Caco-2 (cell line): ENCODE data around the gene ADM2. TPM values are rescaled to one million over a fixed set of nuclear protein-coding genes. Genes with fewer than 3 reads are reported as not detected.

Experiments
- BruUV-seq: library from RNA; stranded (reverse); fragments of 400-500 nt; replicated peaks from 2 replicates; lab custom pipeline; 2021; lab: Mats Ljungman, UMichigan
- CTCF ChIA-PET: fragments of 300-600 bp; sonication (Branson Sonifier 250); formaldehyde crosslinking; loops from one replicate; lab custom pipeline; 2022; ENCODE audit warnings: antibody characterized with exemption; lab: Charles Lee
- POLR2A ChIA-PET: fragments of 300-600 bp; sonication (Branson Sonifier 250); formaldehyde crosslinking; loops from one replicate; lab custom pipeline; 2022; ENCODE audit warnings: antibody characterized with exemption; lab: Charles Lee
- DNase-seq, 2 experiments: peaks; one replicate each; pipeline versions ENCODE4 v3.0.0 to v3.0.0-alpha.2; 2020 to 2022
- H3K27me3 ChIP-seq: replicated peaks from 2 replicates; pipeline ENCODE4 v1.6.0; 2011; ENCODE audit warnings: low read length; ENCODE audit not compliant: control insufficient read depth, insufficient read depth
- H3K36me3 ChIP-seq: 2 replicates; pipeline ENCODE4 v1.5.1; 2011; ENCODE audit warnings: low read length; ENCODE audit not compliant: control insufficient read depth, insufficient read depth
- H3K4me1 ChIP-seq: fragments of 250-450 bp; sonication (Bioruptor Pico); 2 replicates; pipeline ENCODE4 v1.5.1; 2020; ENCODE audit warnings: mild to moderate bottlenecking
- H3K4me3 ChIP-seq: 2 replicates; pipeline ENCODE4 v1.5.1; 2011; ENCODE audit warnings: low read depth, mild to moderate bottlenecking, control low read depth, low read length
- H3K9me3 ChIP-seq: fragments of 250-450 bp; sonication (Bioruptor Pico); 2 replicates; pipeline ENCODE4 v1.5.1; 2020; ENCODE audit warnings: mild to moderate bottlenecking, moderate library complexity
- H3K27ac Mint-ChIP-seq: one replicate; pipeline ENCODE4 v1.8.0; 2022; ENCODE audit warnings: mixed read lengths; ENCODE audit not compliant: unreplicated experiment
- H3K27me3 Mint-ChIP-seq: one replicate; pipeline ENCODE4 v1.8.0; 2022; ENCODE audit warnings: mixed read lengths; ENCODE audit not compliant: insufficient read depth, unreplicated experiment
- H3K36me3 Mint-ChIP-seq: one replicate; pipeline ENCODE4 v1.8.0; 2022; ENCODE audit warnings: mild to moderate bottlenecking, mixed read lengths; ENCODE audit not compliant: insufficient read depth, unreplicated experiment
- H3K4me1 Mint-ChIP-seq: one replicate; pipeline ENCODE4 v1.8.0; 2022; ENCODE audit warnings: low read depth, mixed read lengths; ENCODE audit not compliant: unreplicated experiment
- H3K4me3 Mint-ChIP-seq: one replicate; pipeline ENCODE4 v1.8.0; 2022; ENCODE audit warnings: mild to moderate bottlenecking, moderate library complexity, mixed read lengths; ENCODE audit not compliant: unreplicated experiment
- H3K9me3 Mint-ChIP-seq: one replicate; pipeline ENCODE4 v1.8.0; 2022; ENCODE audit warnings: mixed read lengths; ENCODE audit not compliant: unreplicated experiment
- CTCF ChIP-seq, 2 experiments: fragments of 200-600 bp in 1 of 2; IDR thresholded peaks; 1 replicate in 1 of 2; 2 replicates in 1 of 2; pipeline versions ENCODE4 v1.5.1 to v1.8.0; 2011 to 2022; ENCODE audit warnings: antibody characterized with exemption in 1 of 2, control low read depth in 1 of 2, inconsistent platforms in 1 of 2, low read depth in 1 of 2, low read length in 1 of 2, mild to moderate bottlenecking in 1 of 2, moderate library complexity in 1 of 2; ENCODE audit not compliant: insufficient read depth in 1 of 2, severe bottlenecking in 1 of 2, unreplicated experiment in 1 of 2
- intact Hi-C: fragments of 100-400 bp; cut with micrococcal nuclease; formaldehyde crosslinking; loops from one replicate; pipeline ENCODE4 v1.10.0; 2022; ENCODE audit not compliant: unreplicated experiment
- total RNA-seq: library from RNA; stranded (reverse); gene quantifications from 2 replicates; pipeline ENCODE4 v1.2.3, GENCODE V29; 2022

ADM2 gene
- total RNA-seq, 1 experiment from 2014 or later = 30.5 TPM

- CTCF ChIA-PET = no interaction called here
- peak overlapping the region; percentile 22 for H3K27ac Mint-ChIP-seq
- H3K9me3 ChIP-seq = no peaks in the 10 kb centered on the region
- peaks cover 90% of the 10 kb centered on the region for H3K36me3 Mint-ChIP-seq
- DNase-seq = no peak
- H3K9me3 Mint-ChIP-seq = no peaks in the 10 kb centered on the region
- H3K27me3 Mint-ChIP-seq = no peaks in the 10 kb centered on the region
- no peak for TF ChIP-seq CTCF (IDR thresholded peaks at IDR 0.05; ENCODE audit: insufficient read depth in 1 of 2, low read depth in 1 of 2, low read length in 1 of 2, severe bottlenecking in 1 of 2, unreplicated experiment in 1 of 2)
- H3K4me3 ChIP-seq = no peak overlapping the region
- POLR2A ChIA-PET = no interaction called here
- H3K36me3 ChIP-seq = no peaks in the 10 kb centered on the region
- no TSS peak for BruUV-seq
- H3K4me1 Mint-ChIP-seq = no peaks in the 10 kb centered on the region
- no peaks in the 10 kb centered on the region for H3K4me1 ChIP-seq
- H3K27me3 ChIP-seq = no peaks in the 10 kb centered on the region
- intact Hi-C loops = no loop called here
- H3K4me3 Mint-ChIP-seq = no peak overlapping the region
Observed at GRCh38 chr22:50447576-50448551, 33.5 kb upstream of the ADM2 start.

GRCh38 chr22:50452649-50453048, 28.7 kb upstream of the ADM2 start:
- TF ChIP-seq CTCF (IDR thresholded peaks at IDR 0.05; ENCODE audit: insufficient read depth in 1 of 2, low read depth in 1 of 2, low read length in 1 of 2, severe bottlenecking in 1 of 2, unreplicated experiment in 1 of 2) = no peak
- CTCF ChIA-PET = interaction anchor here (0.8 kb wide), 1 partner anchor 45 kb away, joined by 3 read pairs; no protein-coding TSS in a partner anchor
- Histone ChIP-seq H3K27me3 (no peaks in the 10 kb centered on the region), H3K36me3 (no peaks in the 10 kb centered on the region; the same call in 1 of the 2 replicates), H3K9me3 (no peaks in the 10 kb centered on the region), H3K4me1 (no peaks in the 10 kb centered on the region), H3K4me3 (no peak overlapping the region)
- Mint-ChIP-seq H3K27ac (no peak overlapping the region), H3K4me1 (no peaks in the 10 kb centered on the region), H3K27me3 (no peaks in the 10 kb centered on the region), H3K9me3 (no peaks in the 10 kb centered on the region), H3K4me3 (no peak overlapping the region), H3K36me3 (peaks cover 77% of the 10 kb centered on the region)
- POLR2A ChIA-PET = interaction anchor here (0.6 kb wide), 1 partner anchor 246 kb away, joined by 3 read pairs; no protein-coding TSS in a partner anchor
- no TSS peak for BruUV-seq
- intact Hi-C loops = no loop called here
- DNase-seq = no peak

GRCh38 chr22:50454556-50455075, 26.7 kb upstream of the ADM2 start:
- CTCF ChIA-PET = interaction anchor here (0.5 kb wide), 1 partner anchor 166 kb away, joined by 4 read pairs; no protein-coding TSS in a partner anchor

More at GRCh38 chr22:50454556-50455075, 26.7 kb upstream of the ADM2 start:
- Mint-ChIP-seq H3K4me1 (no peaks in the 10 kb centered on the region), H3K36me3 (peaks cover 74% of the 10 kb centered on the region), H3K9me3 (no peaks in the 10 kb centered on the region), H3K4me3 (no peak overlapping the region), H3K27me3 (no peaks in the 10 kb centered on the region), H3K27ac (no peak overlapping the region)
- no peak for DNase-seq
- POLR2A ChIA-PET = no interaction called here
- H3K4me1 ChIP-seq = no peaks in the 10 kb centered on the region
- intact Hi-C loops = no loop called here
- H3K4me3 ChIP-seq = no peak overlapping the region
- BruUV-seq = no TSS peak
- H3K9me3 ChIP-seq = no peaks in the 10 kb centered on the region
- no peaks in the 10 kb centered on the region; the same call in 1 of the 2 replicates for H3K36me3 ChIP-seq
- H3K27me3 ChIP-seq = no peaks in the 10 kb centered on the region
- no peak for TF ChIP-seq CTCF (IDR thresholded peaks at IDR 0.05; ENCODE audit: insufficient read depth in 1 of 2, low read depth in 1 of 2, low read length in 1 of 2, severe bottlenecking in 1 of 2, unreplicated experiment in 1 of 2)
